HCT116 (cell line): ENCODE data around the gene MYO1G.

ENCODE experiments used
- CEBPB ChIP-seq: IDR thresholded peaks from 2 replicates; pipeline ENCODE4 v1.6.1; 2012; ENCODE audit warnings: low read depth
- EZH2phosphoT487 ChIP-seq: fragments of 200-600 bp; IDR thresholded peaks from 2 replicates; pipeline ENCODE4 v1.6.1; 2018; ENCODE audit warnings: antibody characterized with exemption, borderline replicate concordance
- POLR2A ChIP-seq: IDR thresholded peaks from 2 replicates; pipeline ENCODE4 v1.7.0; 2011; ENCODE audit warnings: borderline replicate concordance; ENCODE audit not compliant: insufficient read depth, insufficient read length; ENCODE audit errors: extremely low read depth
- POLR2AphosphoS5 ChIP-seq: IDR thresholded peaks from 2 replicates; pipeline ENCODE4 v1.6.1; 2011; ENCODE audit warnings: mild to moderate bottlenecking, low read depth, low read length, moderate library complexity
- SIN3A ChIP-seq: IDR thresholded peaks from 2 replicates; pipeline ENCODE4 v1.6.1; 2012; ENCODE audit warnings: low read depth
- TCF7L2 ChIP-seq: IDR thresholded peaks from 2 replicates; pipeline ENCODE4 v1.7.0; 2011; ENCODE audit warnings: borderline replicate concordance, inconsistent platforms; ENCODE audit not compliant: insufficient read depth, insufficient read length; ENCODE audit errors: extremely low read depth
- TF ChIP-seq, protein P1 (sequence below), 3 experiments: fragments of 200-600 bp in 1 of 3; sonication (generic) in 1 of 3; IDR thresholded peaks in 2 of 3; conservative IDR thresholded peaks in 1 of 3; 2 replicates each; pipeline ENCODE4 v1.5.1; 2012 to 2017; ENCODE audit warnings: low read depth in 2 of 3, low read length in 2 of 3, antibody characterized with exemption in 1 of 3, borderline replicate concordance in 1 of 3, control low read depth in 1 of 3, mild to moderate bottlenecking in 1 of 3, mixed read lengths in 1 of 3, mixed run types in 1 of 3, moderate library complexity in 1 of 3; ENCODE audit not compliant: insufficient read depth in 1 of 3
- TF ChIP-seq, protein P2 (sequence below): IDR thresholded peaks from 2 replicates; pipeline ENCODE4 v1.6.1; 2012

DNA sequence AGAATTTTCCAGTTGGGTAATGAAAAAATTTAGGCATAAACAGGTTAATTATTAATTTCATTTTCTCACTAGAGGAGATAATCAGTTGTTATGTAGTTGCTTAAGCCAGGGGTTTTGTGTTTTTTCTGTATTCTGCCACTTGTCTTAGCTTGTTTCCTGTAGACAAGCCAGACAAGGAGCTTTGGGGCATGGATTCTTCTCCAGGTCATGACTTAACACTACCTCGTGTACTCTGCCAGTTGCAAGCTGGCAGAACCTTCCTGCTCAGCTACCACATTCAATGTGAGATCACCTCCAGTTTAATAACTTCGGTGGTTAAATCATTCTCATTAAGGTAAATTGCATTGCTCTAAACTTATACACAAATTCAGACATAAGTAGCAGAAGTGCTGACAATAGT is 23.0 kb upstream of the MYO1G start:
- TF ChIP-seq, protein P1, sequence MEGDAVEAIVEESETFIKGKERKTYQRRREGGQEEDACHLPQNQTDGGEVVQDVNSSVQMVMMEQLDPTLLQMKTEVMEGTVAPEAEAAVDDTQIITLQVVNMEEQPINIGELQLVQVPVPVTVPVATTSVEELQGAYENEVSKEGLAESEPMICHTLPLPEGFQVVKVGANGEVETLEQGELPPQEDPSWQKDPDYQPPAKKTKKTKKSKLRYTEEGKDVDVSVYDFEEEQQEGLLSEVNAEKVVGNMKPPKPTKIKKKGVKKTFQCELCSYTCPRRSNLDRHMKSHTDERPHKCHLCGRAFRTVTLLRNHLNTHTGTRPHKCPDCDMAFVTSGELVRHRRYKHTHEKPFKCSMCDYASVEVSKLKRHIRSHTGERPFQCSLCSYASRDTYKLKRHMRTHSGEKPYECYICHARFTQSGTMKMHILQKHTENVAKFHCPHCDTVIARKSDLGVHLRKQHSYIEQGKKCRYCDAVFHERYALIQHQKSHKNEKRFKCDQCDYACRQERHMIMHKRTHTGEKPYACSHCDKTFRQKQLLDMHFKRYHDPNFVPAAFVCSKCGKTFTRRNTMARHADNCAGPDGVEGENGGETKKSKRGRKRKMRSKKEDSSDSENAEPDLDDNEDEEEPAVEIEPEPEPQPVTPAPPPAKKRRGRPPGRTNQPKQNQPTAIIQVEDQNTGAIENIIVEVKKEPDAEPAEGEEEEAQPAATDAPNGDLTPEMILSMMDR (IDR thresholded peaks at IDR 0.05 in 2 of 3, conservative IDR thresholded peaks at IDR 0.05 in 1 of 3; ENCODE audit: borderline replicate concordance in 1 of 3, insufficient read depth in 1 of 3, low read depth in 2 of 3, low read length in 2 of 3): no peak
- TF ChIP-seq, protein P2, sequence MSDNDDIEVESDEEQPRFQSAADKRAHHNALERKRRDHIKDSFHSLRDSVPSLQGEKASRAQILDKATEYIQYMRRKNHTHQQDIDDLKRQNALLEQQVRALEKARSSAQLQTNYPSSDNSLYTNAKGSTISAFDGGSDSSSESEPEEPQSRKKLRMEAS: no peak
- TF ChIP-seq TCF7L2 (no peak), CEBPB (no peak), POLR2AphosphoS5 (no peak), POLR2A (no peak), EZH2phosphoT487 (no peak), SIN3A (no peak)
